RWPE1 (cell line): ENCODE data around the gene ACBD4.
A peak's percentile ranks its signal among the peaks of the same experiment; 100 is the strongest.

Source experiments
- CTCF ChIA-PET: fragments of 350-600 bp; sonication (Branson Sonifier 250); formaldehyde crosslinking; extraction: SDS; loops from one replicate; lab custom pipeline; 2021; lab: Yijun Ruan, JAX
- POLR2A ChIA-PET: fragments of 400-600 bp; formaldehyde crosslinking; extraction: SDS; loops from one replicate; lab custom pipeline; 2020; ENCODE audit warnings: antibody characterized with exemption; ENCODE audit not compliant: low non-redundant PET; lab: Yijun Ruan, JAX
- DNase-seq: peaks from one replicate; pipeline ENCODE4 v3.0.0; 2012; ENCODE audit warnings: low spot score
- H3K27ac ChIP-seq: fragments of 450-650 bp; 2 replicates; pipeline ENCODE4 v1.5.1; 2017
- CTCF ChIP-seq: fragments of 450-650 bp; conservative IDR thresholded peaks from 2 replicates; pipeline ENCODE4 v1.5.1; 2017; ENCODE audit warnings: low read depth, mild to moderate bottlenecking

Gene ACBD4

GRCh38 chr17:45136846-45137560 is 1.5 kb downstream of the ACBD4 start:
- peak overlapping the region; percentile 59 for H3K27ac ChIP-seq
- DNase-seq = no peak
- ChIA-PET CTCF (interaction anchor here (0.9 to 2.8 kb wide), 2 partner anchors 54 to 60 kb away, joined by 3 to 65 read pairs; no protein-coding TSS in a partner anchor), POLR2A (no interaction called here)
- no peak for TF ChIP-seq CTCF

DNA sequence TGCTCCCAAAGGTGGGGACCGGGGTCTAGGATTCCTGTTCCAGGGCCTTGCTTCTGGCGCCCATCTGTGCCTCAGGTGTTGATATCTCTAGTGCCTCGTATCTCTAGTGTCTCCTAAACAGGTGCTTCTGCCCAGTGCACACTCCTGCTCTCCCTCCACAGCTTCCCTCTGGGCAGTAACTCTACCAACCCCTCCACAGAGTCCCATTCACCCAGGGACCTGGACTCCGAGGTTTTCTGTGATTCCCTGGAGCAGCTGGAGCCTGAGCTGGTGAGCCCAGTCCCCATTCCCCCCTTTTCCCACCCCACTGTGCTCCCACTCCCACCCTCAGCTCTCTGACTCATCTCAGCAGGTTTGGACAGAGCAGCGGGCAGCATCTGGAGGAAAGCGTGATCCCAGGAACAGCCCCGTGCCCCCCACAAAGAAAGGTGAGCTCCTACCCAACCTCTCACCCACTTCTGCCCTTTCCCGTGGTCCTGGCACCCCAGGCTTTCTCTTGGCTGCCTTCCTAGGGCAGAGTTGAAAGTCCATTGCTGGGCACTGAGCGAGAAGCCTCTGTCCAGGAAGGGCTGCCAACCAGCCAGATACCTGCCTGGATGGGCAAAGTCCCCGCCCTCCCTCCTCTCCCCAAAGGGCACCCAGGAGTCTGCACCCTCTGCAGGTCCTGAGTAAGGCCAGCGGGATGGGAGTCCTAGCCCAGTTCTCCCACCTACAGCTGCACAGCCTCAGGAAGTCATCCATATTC is 2.2 kb downstream of the ACBD4 start:
- DNase-seq = no peak
- no peak for TF ChIP-seq CTCF
- ChIA-PET CTCF (interaction anchor here (0.6 to 2.8 kb wide), 3 partner anchors 59 to 274 kb away, joined by 3 to 65 read pairs (median 8); no protein-coding TSS in a partner anchor), POLR2A (no interaction called here)
- H3K27ac ChIP-seq = peak overlapping the region; percentile 59

- peak overlapping the region; percentile 30; the same call in 1 of the 2 replicates for H3K27ac ChIP-seq
- POLR2A ChIA-PET = interaction anchor here (1.0 kb wide), 1 partner anchor 10 kb away, joined by 5 read pairs; the partner anchor contains the start of gene HEXIM1
- no peak for DNase-seq
- CTCF ChIA-PET = interaction anchor here (0.7 to 1.5 kb wide), 3 partner anchors 13 to 292 kb away, joined by 3 to 4 read pairs (median 3); partner anchors contain the start of genes HEXIM2 and HIGD1B
- TF ChIP-seq CTCF = no peak
These were observed 3.5 kb downstream of the ACBD4 start for GRCh38 chr17:45138911-45139532.

DNA sequence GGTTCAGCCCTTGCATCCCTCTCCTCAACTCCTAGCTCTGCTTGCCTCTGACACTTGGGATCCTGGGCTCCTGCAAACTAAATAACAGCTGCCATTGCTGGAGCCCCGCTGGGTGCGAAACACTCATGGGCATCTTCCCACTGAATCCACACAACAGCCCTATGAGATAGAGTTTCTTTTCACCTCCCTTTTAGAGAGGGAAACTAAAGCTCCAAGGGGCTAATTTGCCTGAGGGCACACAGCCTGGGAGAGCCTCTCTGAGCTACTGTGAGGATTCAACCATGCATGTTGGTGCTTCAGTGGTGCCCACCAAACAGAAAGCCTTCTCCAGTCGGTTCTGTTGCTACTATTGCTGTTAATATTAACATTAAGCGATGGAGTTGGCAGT is 4.0 kb downstream of the ACBD4 start:
- no peak for TF ChIP-seq CTCF
- ChIA-PET POLR2A (interaction anchor here (1.0 kb wide), 1 partner anchor 9 kb away, joined by 5 read pairs; the partner anchor contains the start of gene HEXIM1), CTCF (interaction anchor here (0.7 to 1.5 kb wide), 2 partner anchors 13 to 22 kb away, joined by 3 read pairs; partner anchors contain the start of gene HEXIM2)
- DNase-seq = no peak
- peak overlapping the region; percentile 30 for H3K27ac ChIP-seq

DNA sequence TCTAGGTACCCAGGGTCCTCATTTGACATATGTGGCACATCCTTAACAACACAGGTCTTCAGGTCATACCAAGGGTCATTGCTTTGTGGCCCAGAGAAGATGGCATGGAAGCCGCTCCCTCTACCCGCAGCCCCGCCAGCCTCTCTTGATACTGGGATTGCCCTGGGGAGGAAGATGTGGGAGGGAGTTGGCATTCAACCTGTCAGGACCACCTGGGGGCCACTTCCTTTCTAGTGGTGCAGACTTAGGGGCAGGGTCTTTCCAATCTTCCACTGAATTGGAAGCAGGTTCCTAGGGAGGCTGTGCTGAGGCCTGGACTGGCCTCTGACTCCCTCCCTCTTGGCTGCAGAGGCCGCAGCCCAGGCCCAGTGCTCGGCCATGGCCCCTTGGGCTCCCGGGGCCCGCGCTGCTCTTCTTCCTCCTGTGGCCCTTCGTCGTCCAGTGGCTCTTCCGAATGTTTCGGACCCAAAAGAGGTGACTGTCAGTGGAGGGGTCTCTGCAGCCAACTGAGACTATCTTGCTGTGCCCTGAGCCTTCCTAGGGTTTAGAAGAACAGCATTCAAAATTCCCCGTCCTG is 7.7 kb downstream of the ACBD4 start:
- POLR2A ChIA-PET = interaction anchor here (0.5 to 1.0 kb wide), 2 partner anchors 8 to 10 kb away, joined by 3 to 4 read pairs; partner anchors contain the start of gene ACBD4
- TF ChIP-seq CTCF = no peak
- peak overlapping the region; percentile 95 for H3K27ac ChIP-seq

More for the DNA sequence above, 7.7 kb downstream of the ACBD4 start:
- CTCF ChIA-PET = interaction anchor here (0.7 to 1.4 kb wide), 3 partner anchors 8 to 54 kb away, joined by 3 to 10 read pairs (median 9); partner anchors contain the start of gene ACBD4
- DNase-seq = no peak
